ENCODE data around the gene SLC35F4. TPM values are rescaled to one million over a fixed set of nuclear protein-coding genes. Genes with fewer than 3 reads are reported as not detected.

The SLC35F4 gene
- total RNA-seq, 1 donor from 2014 or later: not detected

DNA sequence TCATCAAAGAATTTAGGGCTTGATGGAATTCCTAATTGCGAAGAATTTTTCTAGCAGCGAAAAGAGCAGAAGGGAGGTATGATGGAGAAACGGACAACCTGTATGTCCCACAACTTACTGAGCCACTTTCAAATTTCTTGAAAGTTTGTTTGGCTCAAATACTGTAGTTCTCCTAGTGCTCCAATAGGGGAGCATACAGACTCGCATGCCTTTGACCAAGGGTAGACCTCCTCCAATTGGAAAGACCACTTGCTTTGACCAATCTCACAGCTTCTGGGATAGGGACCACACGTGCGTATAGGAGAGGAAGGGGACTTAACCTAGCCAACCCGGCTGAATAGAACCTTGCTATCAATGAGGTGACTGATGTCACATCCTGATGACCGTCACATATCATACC is 28.6 kb downstream of the SLC35F4 start:
- Histone ChIP-seq H3K27me3 (ENCODE audit: control insufficient read depth, insufficient read depth, low read length) (no peaks in the 10 kb centered on the region), H3K4me3 (ENCODE audit: low read depth, low read length) (no peak overlapping the region), H3K36me3 (ENCODE audit: control insufficient read depth, insufficient read depth, low read length) (no peaks in the 10 kb centered on the region)
- TF ChIP-seq, protein P1, sequence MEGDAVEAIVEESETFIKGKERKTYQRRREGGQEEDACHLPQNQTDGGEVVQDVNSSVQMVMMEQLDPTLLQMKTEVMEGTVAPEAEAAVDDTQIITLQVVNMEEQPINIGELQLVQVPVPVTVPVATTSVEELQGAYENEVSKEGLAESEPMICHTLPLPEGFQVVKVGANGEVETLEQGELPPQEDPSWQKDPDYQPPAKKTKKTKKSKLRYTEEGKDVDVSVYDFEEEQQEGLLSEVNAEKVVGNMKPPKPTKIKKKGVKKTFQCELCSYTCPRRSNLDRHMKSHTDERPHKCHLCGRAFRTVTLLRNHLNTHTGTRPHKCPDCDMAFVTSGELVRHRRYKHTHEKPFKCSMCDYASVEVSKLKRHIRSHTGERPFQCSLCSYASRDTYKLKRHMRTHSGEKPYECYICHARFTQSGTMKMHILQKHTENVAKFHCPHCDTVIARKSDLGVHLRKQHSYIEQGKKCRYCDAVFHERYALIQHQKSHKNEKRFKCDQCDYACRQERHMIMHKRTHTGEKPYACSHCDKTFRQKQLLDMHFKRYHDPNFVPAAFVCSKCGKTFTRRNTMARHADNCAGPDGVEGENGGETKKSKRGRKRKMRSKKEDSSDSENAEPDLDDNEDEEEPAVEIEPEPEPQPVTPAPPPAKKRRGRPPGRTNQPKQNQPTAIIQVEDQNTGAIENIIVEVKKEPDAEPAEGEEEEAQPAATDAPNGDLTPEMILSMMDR (IDR thresholded peaks at IDR 0.05; ENCODE audit: insufficient read depth, low read length, poor library complexity, severe bottlenecking): no peak
- DNase-seq (ENCODE audit: low read depth): no peak

DNA sequence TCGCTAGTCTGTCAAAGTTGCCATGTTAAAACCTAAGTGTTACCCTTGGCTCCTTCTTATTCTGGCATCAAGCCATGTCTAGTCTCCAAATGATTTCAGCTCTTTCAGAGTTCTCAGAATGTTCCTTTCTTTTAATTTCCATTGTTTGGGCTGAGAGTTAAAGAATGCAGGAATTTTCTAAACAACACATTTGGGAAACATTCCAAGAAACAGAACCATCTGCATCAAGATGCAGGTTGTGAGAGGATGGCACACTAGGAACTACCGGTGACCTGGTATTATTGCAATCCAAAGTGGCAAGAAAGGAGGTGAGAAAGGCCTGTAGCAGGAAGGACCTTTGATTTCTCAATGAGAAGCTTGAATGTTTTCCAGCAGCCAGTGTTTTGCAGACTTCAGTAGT is 30.1 kb downstream of the SLC35F4 start:
- TF ChIP-seq, protein P1 (IDR thresholded peaks at IDR 0.05; ENCODE audit: insufficient read depth, low read length, poor library complexity, severe bottlenecking): no peak
- Histone ChIP-seq H3K36me3 (ENCODE audit: control insufficient read depth, insufficient read depth, low read length) (no peaks in the 10 kb centered on the region), H3K27me3 (ENCODE audit: control insufficient read depth, insufficient read depth, low read length) (no peaks in the 10 kb centered on the region), H3K4me3 (ENCODE audit: low read depth, low read length) (no peak overlapping the region)
- no peak for DNase-seq (ENCODE audit: low read depth)

DNA sequence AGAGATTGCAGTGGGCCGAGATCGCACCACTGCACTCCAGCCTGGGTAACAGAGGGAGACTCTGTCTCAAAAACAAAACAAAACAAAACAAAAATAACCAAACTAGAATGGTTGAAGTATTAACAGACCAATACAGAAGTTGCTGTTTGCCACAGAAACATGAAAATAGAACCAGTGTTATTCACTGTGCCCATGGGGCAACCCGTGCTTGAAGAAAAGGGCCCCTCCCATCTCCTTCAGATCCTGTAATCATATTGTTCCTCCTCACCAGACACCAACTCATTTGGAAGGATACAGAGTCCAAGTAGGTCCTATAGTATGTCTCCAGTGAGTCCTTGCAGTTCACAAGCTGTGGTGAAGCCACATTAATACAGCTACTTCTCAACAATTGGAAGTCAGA is 30.9 kb downstream of the SLC35F4 start:
- Histone ChIP-seq H3K27me3 (ENCODE audit: control insufficient read depth, insufficient read depth, low read length) (no peaks in the 10 kb centered on the region), H3K4me3 (ENCODE audit: low read depth, low read length) (no peak overlapping the region), H3K36me3 (ENCODE audit: control insufficient read depth, insufficient read depth, low read length) (no peaks in the 10 kb centered on the region)
- TF ChIP-seq, protein P1 (IDR thresholded peaks at IDR 0.05; ENCODE audit: insufficient read depth, low read length, poor library complexity, severe bottlenecking): no peak
- DNase-seq (ENCODE audit: low read depth): no peak

DNA sequence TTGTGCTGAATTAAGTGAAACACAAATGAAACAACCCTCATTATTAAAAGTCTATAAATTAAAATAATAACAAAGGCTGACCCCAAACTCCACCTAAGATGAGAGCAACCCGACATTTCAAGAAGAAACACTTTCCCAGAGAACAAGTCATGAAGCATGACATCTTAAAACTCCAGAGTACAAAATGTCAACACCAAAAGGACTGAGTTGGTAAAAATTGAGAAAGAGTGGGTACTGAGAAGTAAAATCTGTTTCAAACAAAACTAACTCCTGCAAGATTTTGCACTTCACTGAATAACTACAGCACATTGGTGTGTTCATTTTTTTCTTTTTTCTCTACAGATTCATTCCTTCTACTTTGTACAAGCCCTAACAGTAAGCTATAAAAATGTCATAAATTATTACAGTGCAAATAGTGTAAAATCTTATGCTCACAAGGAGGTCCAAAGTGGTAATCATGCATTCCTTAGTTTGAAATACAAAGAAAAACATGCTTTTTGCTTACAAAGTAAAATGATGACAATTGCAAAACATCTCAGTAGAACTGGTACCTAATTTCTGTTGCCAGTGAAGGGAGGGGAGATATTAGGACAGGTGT is 31.8 kb downstream of the SLC35F4 start:
- no peak for DNase-seq (ENCODE audit: low read depth)
- Histone ChIP-seq H3K4me3 (ENCODE audit: low read depth, low read length) (no peak overlapping the region), H3K36me3 (ENCODE audit: control insufficient read depth, insufficient read depth, low read length) (no peaks in the 10 kb centered on the region), H3K27me3 (ENCODE audit: control insufficient read depth, insufficient read depth, low read length) (no peaks in the 10 kb centered on the region)
- TF ChIP-seq, protein P1 (IDR thresholded peaks at IDR 0.05; ENCODE audit: insufficient read depth, low read length, poor library complexity, severe bottlenecking): no peak

DNA sequence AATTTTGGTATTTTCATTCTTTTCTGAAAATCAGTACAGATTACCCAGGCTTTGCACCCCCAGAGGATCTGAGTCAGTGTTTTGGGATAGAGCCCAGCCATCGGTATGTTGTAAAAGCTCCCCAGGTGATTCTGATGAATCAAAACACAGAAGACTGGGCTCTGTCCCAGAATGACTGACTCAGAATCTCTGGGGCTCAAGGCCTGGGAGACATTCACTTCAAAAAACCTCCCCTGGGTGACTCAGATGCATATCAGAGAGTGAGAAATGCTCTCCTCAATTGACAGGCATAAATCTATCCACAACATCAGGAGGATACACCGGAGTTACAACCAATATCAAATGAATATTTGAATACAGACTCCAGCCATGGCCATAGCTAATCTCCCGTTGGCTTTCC is 32.6 kb downstream of the SLC35F4 start:
- Histone ChIP-seq H3K4me3 (ENCODE audit: low read depth, low read length) (no peak overlapping the region), H3K36me3 (ENCODE audit: control insufficient read depth, insufficient read depth, low read length) (no peaks in the 10 kb centered on the region), H3K27me3 (ENCODE audit: control insufficient read depth, insufficient read depth, low read length) (no peaks in the 10 kb centered on the region)
- peak; percentile 94 for DNase-seq (ENCODE audit: low read depth)
- TF ChIP-seq, protein P1 (IDR thresholded peaks at IDR 0.05; ENCODE audit: insufficient read depth, low read length, poor library complexity, severe bottlenecking): no peak

DNA sequence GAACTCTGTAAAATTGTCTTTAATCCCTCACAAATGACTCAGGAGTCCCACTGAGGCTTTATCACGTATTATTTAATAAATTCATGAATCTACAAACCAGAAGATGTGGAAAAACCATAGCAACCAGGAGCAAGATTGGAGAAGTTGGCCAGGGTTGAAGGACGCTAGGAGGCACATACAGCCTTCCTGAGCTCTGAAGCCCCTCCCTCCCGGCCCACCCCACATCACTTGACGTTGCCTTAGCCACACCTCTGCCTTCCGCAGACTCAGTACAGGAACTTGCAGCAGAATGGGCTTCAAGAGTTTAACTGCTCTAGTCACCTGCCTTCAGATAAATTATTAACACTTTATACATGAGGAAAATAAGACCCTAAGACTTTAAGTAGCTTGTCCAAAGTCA is 33.9 kb downstream of the SLC35F4 start:
- TF ChIP-seq, protein P1 (IDR thresholded peaks at IDR 0.05; ENCODE audit: insufficient read depth, low read length, poor library complexity, severe bottlenecking): peak; percentile 10
- no peak overlapping the region for H3K4me3 ChIP-seq (ENCODE audit: low read depth, low read length)
- peak; percentile 54 for DNase-seq (ENCODE audit: low read depth)

More for the DNA sequence above, 33.9 kb downstream of the SLC35F4 start:
- Histone ChIP-seq H3K27me3 (ENCODE audit: control insufficient read depth, insufficient read depth, low read length) (no peaks in the 10 kb centered on the region), H3K36me3 (ENCODE audit: control insufficient read depth, insufficient read depth, low read length) (no peaks in the 10 kb centered on the region)

Data from kidney epithelial cell (primary cell).